CD4-positive, alpha-beta T cell treated with Interleukin-1 beta for 1 hour (primary cell): ENCODE results near the gene CMTM7.
"Not testable (repeated sequence)": the region's sequence is repeated elsewhere in the genome, so short reads cannot be mapped to it uniquely, and the experiment has no call there.

ENCODE experiments used
- DNase-seq, 2 donors: peaks; one replicate each; pipeline ENCODE4 v3.0.0-alpha.2; 2020 to 2022

CMTM7 gene

GRCh38 chr3:32460817-32461496 lies 69.3 kb downstream of the CMTM7 start:
- not testable (repeated sequence) for DNase-seq

GRCh38 chr3:32462191-32462986 lies 70.7 kb downstream of the CMTM7 start:
- peak in 1 of 2 donors; percentile 60 for DNase-seq

GRCh38 chr3:32463415-32463814 lies 71.8 kb downstream of the CMTM7 start:
- not testable (repeated sequence) for DNase-seq

GRCh38 chr3:32464726-32465125 lies 73.1 kb downstream of the CMTM7 start:
- not testable (repeated sequence) for DNase-seq

GRCh38 chr3:32466808-32467207 lies 75.2 kb downstream of the CMTM7 start:
- DNase-seq = not testable (repeated sequence)

GRCh38 chr3:32467333-32468070 lies 75.8 kb downstream of the CMTM7 start:
- DNase-seq = peak; percentile 74 to 78

- no peak for DNase-seq
Measured at GRCh38 chr3:32469151-32469874, 77.7 kb downstream of the CMTM7 start.

GRCh38 chr3:32470362-32470761 lies 78.7 kb downstream of the CMTM7 start:
- no peak for DNase-seq

- no peak for DNase-seq
Measured at GRCh38 chr3:32471246-32471645, 79.6 kb downstream of the CMTM7 start.

GRCh38 chr3:32472151-32472550 lies 80.5 kb downstream of the CMTM7 start:
- not testable (repeated sequence) for DNase-seq

GRCh38 chr3:32474201-32474600 lies 82.5 kb downstream of the CMTM7 start:
- no peak for DNase-seq

GRCh38 chr3:32480604-32481003 lies 89.0 kb downstream of the CMTM7 start:
- DNase-seq = no peak

- DNase-seq = no peak
Measured at GRCh38 chr3:32481791-32482631, 90.4 kb downstream of the CMTM7 start.

- DNase-seq = no peak
Measured at GRCh38 chr3:32482693-32483092, 91.0 kb downstream of the CMTM7 start.

GRCh38 chr3:32483772-32484171 lies 92.1 kb downstream of the CMTM7 start:
- DNase-seq = no peak

- DNase-seq = peak in 1 of 2 donors; percentile 43
Measured at GRCh38 chr3:32484436-32484835, 92.8 kb downstream of the CMTM7 start.

GRCh38 chr3:32487781-32488473 lies 96.3 kb downstream of the CMTM7 start:
- no peak for DNase-seq

- DNase-seq = no peak
Measured at GRCh38 chr3:32488474-32489008, 96.9 kb downstream of the CMTM7 start.

- DNase-seq = no peak
Measured at GRCh38 chr3:32492684-32493436, 101.2 kb downstream of the CMTM7 start.
